Caco-2 (cell line): ENCODE data around the gene SEMA4C. TPM values are rescaled to one million over a fixed set of nuclear protein-coding genes. Genes with fewer than 3 reads are reported as not detected.
A peak's percentile ranks its signal among the peaks of the same experiment; 100 is the strongest.

Experiments
- BruUV-seq: library from RNA; stranded (reverse); fragments of 400-500 nt; replicated peaks from 2 replicates; lab custom pipeline; 2021; lab: Mats Ljungman, UMichigan
- CTCF ChIA-PET: fragments of 300-600 bp; sonication (Branson Sonifier 250); formaldehyde crosslinking; loops from one replicate; lab custom pipeline; 2022; ENCODE audit warnings: antibody characterized with exemption; lab: Charles Lee
- POLR2A ChIA-PET: fragments of 300-600 bp; sonication (Branson Sonifier 250); formaldehyde crosslinking; loops from one replicate; lab custom pipeline; 2022; ENCODE audit warnings: antibody characterized with exemption; lab: Charles Lee
- DNase-seq, 2 experiments: peaks; one replicate each; pipeline versions ENCODE4 v3.0.0 to v3.0.0-alpha.2; 2020 to 2022
- H3K27me3 ChIP-seq: replicated peaks from 2 replicates; pipeline ENCODE4 v1.6.0; 2011; ENCODE audit warnings: low read length; ENCODE audit not compliant: control insufficient read depth, insufficient read depth
- H3K36me3 ChIP-seq: 2 replicates; pipeline ENCODE4 v1.5.1; 2011; ENCODE audit warnings: low read length; ENCODE audit not compliant: control insufficient read depth, insufficient read depth
- H3K4me1 ChIP-seq: fragments of 250-450 bp; sonication (Bioruptor Pico); 2 replicates; pipeline ENCODE4 v1.5.1; 2020; ENCODE audit warnings: mild to moderate bottlenecking
- H3K4me3 ChIP-seq: 2 replicates; pipeline ENCODE4 v1.5.1; 2011; ENCODE audit warnings: low read depth, mild to moderate bottlenecking, control low read depth, low read length
- H3K9me3 ChIP-seq: fragments of 250-450 bp; sonication (Bioruptor Pico); 2 replicates; pipeline ENCODE4 v1.5.1; 2020; ENCODE audit warnings: mild to moderate bottlenecking, moderate library complexity
- H3K27ac Mint-ChIP-seq: one replicate; pipeline ENCODE4 v1.8.0; 2022; ENCODE audit warnings: mixed read lengths; ENCODE audit not compliant: unreplicated experiment
- H3K27me3 Mint-ChIP-seq: one replicate; pipeline ENCODE4 v1.8.0; 2022; ENCODE audit warnings: mixed read lengths; ENCODE audit not compliant: insufficient read depth, unreplicated experiment
- H3K36me3 Mint-ChIP-seq: one replicate; pipeline ENCODE4 v1.8.0; 2022; ENCODE audit warnings: mild to moderate bottlenecking, mixed read lengths; ENCODE audit not compliant: insufficient read depth, unreplicated experiment
- H3K4me1 Mint-ChIP-seq: one replicate; pipeline ENCODE4 v1.8.0; 2022; ENCODE audit warnings: low read depth, mixed read lengths; ENCODE audit not compliant: unreplicated experiment
- H3K4me3 Mint-ChIP-seq: one replicate; pipeline ENCODE4 v1.8.0; 2022; ENCODE audit warnings: mild to moderate bottlenecking, moderate library complexity, mixed read lengths; ENCODE audit not compliant: unreplicated experiment
- H3K9me3 Mint-ChIP-seq: one replicate; pipeline ENCODE4 v1.8.0; 2022; ENCODE audit warnings: mixed read lengths; ENCODE audit not compliant: unreplicated experiment
- CTCF ChIP-seq, 2 experiments: fragments of 200-600 bp in 1 of 2; IDR thresholded peaks; 1 replicate in 1 of 2; 2 replicates in 1 of 2; pipeline versions ENCODE4 v1.5.1 to v1.8.0; 2011 to 2022; ENCODE audit warnings: antibody characterized with exemption in 1 of 2, control low read depth in 1 of 2, inconsistent platforms in 1 of 2, low read depth in 1 of 2, low read length in 1 of 2, mild to moderate bottlenecking in 1 of 2, moderate library complexity in 1 of 2; ENCODE audit not compliant: insufficient read depth in 1 of 2, severe bottlenecking in 1 of 2, unreplicated experiment in 1 of 2
- intact Hi-C: fragments of 100-400 bp; cut with micrococcal nuclease; formaldehyde crosslinking; loops from one replicate; pipeline ENCODE4 v1.10.0; 2022; ENCODE audit not compliant: unreplicated experiment
- total RNA-seq: library from RNA; stranded (reverse); gene quantifications from 2 replicates; pipeline ENCODE4 v1.2.3, GENCODE V29; 2022

SEMA4C gene
- total RNA-seq, 1 experiment from 2014 or later: 29.9 TPM

- H3K4me3 Mint-ChIP-seq: no peak overlapping the region
- no peaks in the 10 kb centered on the region for H3K36me3 Mint-ChIP-seq
- H3K27me3 Mint-ChIP-seq: no peaks in the 10 kb centered on the region
- H3K9me3 ChIP-seq: no peaks in the 10 kb centered on the region
- no TSS peak for BruUV-seq
- ChIA-PET CTCF (no interaction called here), POLR2A (no interaction called here)
- DNase-seq: no peak
- H3K27ac Mint-ChIP-seq: no peak overlapping the region
- H3K4me3 ChIP-seq: no peak overlapping the region
- no peak for TF ChIP-seq CTCF (IDR thresholded peaks at IDR 0.05; ENCODE audit: insufficient read depth in 1 of 2, low read depth in 1 of 2, low read length in 1 of 2, severe bottlenecking in 1 of 2, unreplicated experiment in 1 of 2)
- peaks cover 37% of the 10 kb centered on the region for H3K4me1 Mint-ChIP-seq
- H3K4me1 ChIP-seq: peaks cover 11% of the 10 kb centered on the region
- H3K9me3 Mint-ChIP-seq: no peaks in the 10 kb centered on the region
- no peaks in the 10 kb centered on the region for H3K27me3 ChIP-seq
- no peaks in the 10 kb centered on the region for H3K36me3 ChIP-seq
- intact Hi-C loops: no loop called here
These were observed 44.5 kb upstream of the SEMA4C start for GRCh38 chr2:96914332-96914731.

GRCh38 chr2:96913398-96914202 lies 43.7 kb upstream of the SEMA4C start:
- no peak overlapping the region for H3K4me3 ChIP-seq
- ChIA-PET CTCF (no interaction called here), POLR2A (no interaction called here)
- Mint-ChIP-seq H3K27ac (no peak overlapping the region), H3K4me3 (no peak overlapping the region), H3K9me3 (no peaks in the 10 kb centered on the region), H3K27me3 (no peaks in the 10 kb centered on the region), H3K4me1 (peaks cover 29% of the 10 kb centered on the region), H3K36me3 (no peaks in the 10 kb centered on the region)
- intact Hi-C loops: no loop called here
- H3K9me3 ChIP-seq: no peaks in the 10 kb centered on the region
- H3K4me1 ChIP-seq: peaks cover 5% of the 10 kb centered on the region
- no peaks in the 10 kb centered on the region for H3K36me3 ChIP-seq
- BruUV-seq: no TSS peak
- H3K27me3 ChIP-seq: no peaks in the 10 kb centered on the region
- TF ChIP-seq CTCF (IDR thresholded peaks at IDR 0.05; ENCODE audit: insufficient read depth in 1 of 2, low read depth in 1 of 2, low read length in 1 of 2, severe bottlenecking in 1 of 2, unreplicated experiment in 1 of 2): no peak
- no peak for DNase-seq

- no peaks in the 10 kb centered on the region for H3K9me3 Mint-ChIP-seq
- Histone ChIP-seq H3K27me3 (no peaks in the 10 kb centered on the region), H3K9me3 (no peaks in the 10 kb centered on the region), H3K36me3 (no peaks in the 10 kb centered on the region), H3K4me1 (peaks cover under 1% of the 10 kb centered on the region; the same call in 1 of the 2 replicates), H3K4me3 (no peak overlapping the region)
- DNase-seq: no peak
- H3K27me3 Mint-ChIP-seq: no peaks in the 10 kb centered on the region
- H3K4me1 Mint-ChIP-seq: peaks cover 24% of the 10 kb centered on the region
- intact Hi-C loops: no loop called here
- no peak overlapping the region for H3K4me3 Mint-ChIP-seq
- TF ChIP-seq CTCF (IDR thresholded peaks at IDR 0.05; ENCODE audit: insufficient read depth in 1 of 2, low read depth in 1 of 2, low read length in 1 of 2, severe bottlenecking in 1 of 2, unreplicated experiment in 1 of 2): no peak
- H3K27ac Mint-ChIP-seq: peak overlapping the region; percentile 18
- no TSS peak for BruUV-seq
- POLR2A ChIA-PET: no interaction called here
- H3K36me3 Mint-ChIP-seq: no peaks in the 10 kb centered on the region
- CTCF ChIA-PET: no interaction called here
These were observed 43.2 kb upstream of the SEMA4C start for GRCh38 chr2:96913117-96913397.
